Measurements from ENCODE around the gene EFNB3. TPM values are rescaled to one million over a fixed set of nuclear protein-coding genes. Genes with fewer than 3 reads are reported as not detected.

The EFNB3 gene
- total and polyA plus RNA-seq, 2 of the 4 experiments (the other 2 are of a cell fraction) = 0.54 to 2.0 TPM

DNA sequence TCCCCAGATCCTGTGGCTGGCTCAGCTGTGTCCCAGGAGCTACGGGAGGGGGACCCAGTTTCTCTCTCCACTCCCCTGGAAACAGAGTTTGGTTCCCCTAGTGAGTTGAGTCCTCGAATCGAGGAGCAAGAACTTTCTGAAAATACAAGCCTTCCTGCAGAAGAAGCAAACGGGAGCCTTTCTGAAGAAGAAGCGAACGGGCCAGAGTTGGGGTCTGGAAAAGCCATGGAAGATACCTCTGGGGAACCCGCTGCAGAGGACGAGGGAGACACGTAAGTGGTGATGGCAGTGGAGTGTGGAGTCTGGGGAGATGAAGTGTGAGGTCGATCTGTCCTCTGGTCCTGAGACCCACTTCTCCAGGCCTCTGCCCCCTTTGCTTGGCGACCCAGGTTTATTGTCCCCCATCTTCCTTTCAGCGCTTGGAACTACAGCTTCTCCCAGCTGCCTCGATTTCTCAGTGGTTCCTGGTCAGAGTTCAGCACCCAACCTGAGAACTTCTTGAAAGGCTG is 16.1 kb upstream of the EFNB3 start:
- ATAC-seq (ENCODE audit: low read depth) (no peak), DNase-seq (no peak)
- no peak for TF ChIP-seq POLR2A (IDR thresholded peaks at IDR 0.05; ENCODE audit: low read depth, low read length)
- no peak for TF ChIP-seq RFX5 (IDR thresholded peaks at IDR 0.05; ENCODE audit: low read depth, low read length)
- no peak for TF ChIP-seq MXI1 (IDR thresholded peaks at IDR 0.05; ENCODE audit: borderline replicate concordance, low read depth, low read length)
- TF ChIP-seq BHLHE40 (IDR thresholded peaks at IDR 0.05; ENCODE audit: low read depth, low read length) = no peak
- TF ChIP-seq SMC3 (IDR thresholded peaks at IDR 0.05; ENCODE audit: low read depth, low read length) = no peak
- no peak for TF ChIP-seq RAD21 (IDR thresholded peaks at IDR 0.05; ENCODE audit: low read length)
- TF ChIP-seq RCOR1 (IDR thresholded peaks at IDR 0.05; ENCODE audit: insufficient replicate concordance, low read length) = no peak
- TF ChIP-seq, protein P1, sequence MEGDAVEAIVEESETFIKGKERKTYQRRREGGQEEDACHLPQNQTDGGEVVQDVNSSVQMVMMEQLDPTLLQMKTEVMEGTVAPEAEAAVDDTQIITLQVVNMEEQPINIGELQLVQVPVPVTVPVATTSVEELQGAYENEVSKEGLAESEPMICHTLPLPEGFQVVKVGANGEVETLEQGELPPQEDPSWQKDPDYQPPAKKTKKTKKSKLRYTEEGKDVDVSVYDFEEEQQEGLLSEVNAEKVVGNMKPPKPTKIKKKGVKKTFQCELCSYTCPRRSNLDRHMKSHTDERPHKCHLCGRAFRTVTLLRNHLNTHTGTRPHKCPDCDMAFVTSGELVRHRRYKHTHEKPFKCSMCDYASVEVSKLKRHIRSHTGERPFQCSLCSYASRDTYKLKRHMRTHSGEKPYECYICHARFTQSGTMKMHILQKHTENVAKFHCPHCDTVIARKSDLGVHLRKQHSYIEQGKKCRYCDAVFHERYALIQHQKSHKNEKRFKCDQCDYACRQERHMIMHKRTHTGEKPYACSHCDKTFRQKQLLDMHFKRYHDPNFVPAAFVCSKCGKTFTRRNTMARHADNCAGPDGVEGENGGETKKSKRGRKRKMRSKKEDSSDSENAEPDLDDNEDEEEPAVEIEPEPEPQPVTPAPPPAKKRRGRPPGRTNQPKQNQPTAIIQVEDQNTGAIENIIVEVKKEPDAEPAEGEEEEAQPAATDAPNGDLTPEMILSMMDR (conservative IDR thresholded peaks at IDR 0.05; ENCODE audit: low read depth, low read length) = no peak
- no peak for TF ChIP-seq MAFK (IDR thresholded peaks at IDR 0.05; ENCODE audit: low read depth, low read length)
- TF ChIP-seq, protein P2, sequence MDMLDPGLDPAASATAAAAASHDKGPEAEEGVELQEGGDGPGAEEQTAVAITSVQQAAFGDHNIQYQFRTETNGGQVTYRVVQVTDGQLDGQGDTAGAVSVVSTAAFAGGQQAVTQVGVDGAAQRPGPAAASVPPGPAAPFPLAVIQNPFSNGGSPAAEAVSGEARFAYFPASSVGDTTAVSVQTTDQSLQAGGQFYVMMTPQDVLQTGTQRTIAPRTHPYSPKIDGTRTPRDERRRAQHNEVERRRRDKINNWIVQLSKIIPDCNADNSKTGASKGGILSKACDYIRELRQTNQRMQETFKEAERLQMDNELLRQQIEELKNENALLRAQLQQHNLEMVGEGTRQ (IDR thresholded peaks at IDR 0.05; ENCODE audit: low read depth, low read length) = no peak
- TF ChIP-seq FOS (IDR thresholded peaks at IDR 0.05; ENCODE audit: low read depth, low read length) = no peak
- H3K9ac ChIP-seq (ENCODE audit: low read depth, low read length) = peak overlapping the region; percentile 90
- H2AK9ac ChIP-seq (replicated peaks; ENCODE audit: low read depth, low read length, poor library complexity) = peak overlapping the region; percentile 79
- no peaks in the 10 kb centered on the region for H3K27me3 ChIP-seq (ENCODE audit: control insufficient read depth, insufficient read depth, low read length)
- no peak overlapping the region for H4K5ac ChIP-seq (ENCODE audit: low read depth, low read length)
- H2BK15ac ChIP-seq (ENCODE audit: low read depth, low read length) = no peak overlapping the region
- peak overlapping the region; percentile 90 for H2AFZ ChIP-seq (replicated peaks; ENCODE audit: low read length, poor library complexity)
- in situ Hi-C loops (cut with MboI; ENCODE audit: low sequenced_read_pairs) (no loop called here), dilution Hi-C loops (cut with HindIII; ENCODE audit: low sequenced_read_pairs, unreplicated experiment) (no loop called here), intact Hi-C loops (cut with micrococcal nuclease) (loop anchor here (1.0 to 5.0 kb wide), 3 partner anchors 55 to 207 kb away; partner anchors contain the start of genes POLR2A and SLC35G6)
- H3K14ac ChIP-seq (replicated peaks; ENCODE audit: low read depth, low read length) = 0 out of 2 replicates have a peak overlapping the region, but pooled peaks have one; percentile 14
- H4K8ac ChIP-seq (ENCODE audit: low read depth in 2 of 2, low read length in 2 of 2) = peak overlapping the region; percentile 34 to 64; a peak in 1 of 4 replicates
- no peaks in the 10 kb centered on the region; the same call in 1 of the 2 replicates for H3K36me3 ChIP-seq (ENCODE audit: control insufficient read depth, insufficient read depth, low read length)
- no peaks in the 10 kb centered on the region for H3K9me3 ChIP-seq (ENCODE audit: control insufficient read depth, insufficient read depth, low read length)
- peaks cover 15 to 51% of the 10 kb centered on the region in 2 experiments for H3K79me1 ChIP-seq (ENCODE audit: low read depth in 1 of 2, low read length in 2 of 2)
- peaks cover 4% of the 10 kb centered on the region for H4K20me1 ChIP-seq (ENCODE audit: insufficient read depth, low read length)
- ChIA-PET CTCF (interaction anchor here (0.7 to 4.1 kb wide), 5 partner anchors 13 to 110 kb away, joined by 3 to 27 read pairs (median 4); partner anchors contain the start of genes CD68, SAT2 and SHBG), POLR2A (ENCODE audit: unreplicated experiment) (interaction anchor here (0.5 to 3.0 kb wide), 2 partner anchors 14 to 61 kb away, joined by 3 to 9 read pairs; partner anchors contain the start of gene SAT2)
- no peak overlapping the region for H2BK5ac ChIP-seq (ENCODE audit: low read depth, low read length, poor library complexity, severe bottlenecking)
- BruUV-seq (replicated peaks) = no TSS peak
- peak overlapping the region; percentile 62; the same call in 1 of the 2 replicates for H3K56ac ChIP-seq (ENCODE audit: extremely low read depth, insufficient read depth, low read length)
- H3K4me3 ChIP-seq (ENCODE audit: insufficient read depth, low read depth, low read length) = peak overlapping the region; percentile 83
- H3K4me2 ChIP-seq (ENCODE audit: low read depth, low read length) = peak overlapping the region; percentile 92
- H3K18ac ChIP-seq (ENCODE audit: low read depth, low read length) = no peak overlapping the region
- H4K91ac ChIP-seq (ENCODE audit: insufficient read depth, low read depth, low read length) = no peak overlapping the region
- WGBS, 2 experiments (ENCODE audit: extremely low coverage in 2 of 2, insufficient read length in 1 of 2) = 10% methylated on average over 3 of the region's 13 CpGs; no CpG with 5 or more reads in 1 of the 2 experiments
- H3K23ac ChIP-seq (ENCODE audit: low read depth, low read length) = no peak overlapping the region
- peak overlapping the region; percentile 46; the same call in 1 of the 2 replicates for H3K27ac ChIP-seq (ENCODE audit: insufficient read depth, low read length)
- H2BK20ac ChIP-seq (ENCODE audit: low read depth, low read length) = no peak overlapping the region
- no peak overlapping the region for H3K4ac ChIP-seq (ENCODE audit: low read depth, low read length)
- no peak overlapping the region for H2AK5ac ChIP-seq (ENCODE audit: low read depth, low read length)
- no peaks in the 10 kb centered on the region for H3K9me1 ChIP-seq (ENCODE audit: insufficient read depth, low read length)
- no peaks in the 10 kb centered on the region for H3K4me1 ChIP-seq (ENCODE audit: control insufficient read depth, insufficient read depth, low read length)
- no peak overlapping the region for H2BK120ac ChIP-seq (ENCODE audit: low read depth, low read length)
